H1 (cell line): Measurements from ENCODE around the gene ENTPD6. TPM values are rescaled to one million over a fixed set of nuclear protein-coding genes. Genes with fewer than 3 reads are reported as not detected.

Source experiments
- CTCF ChIA-PET: fragments of 300-600 bp; sonication (Branson Sonifier 250); formaldehyde crosslinking; loops from one replicate; lab custom pipeline; 2021; ENCODE audit not compliant: partially characterized antibody; lab: Charles Lee
- POLR2A ChIA-PET: fragments of 300-600 bp; sonication (Branson Sonifier 250); formaldehyde crosslinking; loops from one replicate; lab custom pipeline; 2021; ENCODE audit warnings: inconsistent platforms; ENCODE audit not compliant: partially characterized antibody; lab: Charles Lee
- DNase-seq, 2 experiments: peaks; one replicate each; pipeline versions ENCODE4 v3.0.0 to v3.0.0-alpha.2; 2010 to 2022; ENCODE audit warnings: low spot score in 2 of 2, low read depth in 1 of 2, mixed read lengths in 1 of 2
- FAIRE-seq: peaks from 2 replicates; lab custom pipeline; 2011; peaks lifted over from hg19 to GRCh38; lab: Jason Lieb, UNC
- H2AFZ ChIP-seq: 2 replicates; pipeline ENCODE4 v1.8.1; 2012; ENCODE audit warnings: low read length, inconsistent platforms
- H2AK5ac ChIP-seq: 2 replicates; pipeline ENCODE4 v1.6.1; 2013; ENCODE audit warnings: low read depth, low read length
- H2BK120ac ChIP-seq: replicated peaks from 2 replicates; pipeline ENCODE3; 2013; ENCODE audit warnings: low read depth, low read length, inconsistent platforms
- H2BK12ac ChIP-seq: 2 replicates; pipeline ENCODE4 v1.6.1; 2013; ENCODE audit warnings: low read depth, low read length
- H2BK15ac ChIP-seq: 2 replicates; pipeline ENCODE4 v1.6.1; 2013; ENCODE audit warnings: low read length
- H2BK20ac ChIP-seq: 2 replicates; pipeline ENCODE4 v1.6.1; 2013; ENCODE audit warnings: low read length
- H2BK5ac ChIP-seq: 2 replicates; pipeline ENCODE4 v1.6.1; 2013; ENCODE audit warnings: low read depth, low read length
- H3K14ac ChIP-seq: 2 replicates; pipeline ENCODE4 v1.6.1; 2013; ENCODE audit warnings: inconsistent platforms; ENCODE audit not compliant: insufficient read length
- H3K18ac ChIP-seq: 2 replicates; pipeline ENCODE4 v1.6.1; 2013; ENCODE audit warnings: low read length; ENCODE audit errors: extremely low read depth
- H3K23ac ChIP-seq: 2 replicates; pipeline ENCODE4 v1.6.1; 2013; ENCODE audit warnings: inconsistent platforms; ENCODE audit not compliant: insufficient read length
- H3K23me2 ChIP-seq: 2 replicates; pipeline ENCODE4 v1.6.1; 2013; ENCODE audit warnings: low read depth, low read length
- H3K27ac ChIP-seq: 2 replicates; pipeline ENCODE4 v1.6.1; 2011; ENCODE audit warnings: low read depth, low read length, inconsistent platforms
- H3K27me3 ChIP-seq, 4 experiments: replicated peaks in 1 of 4; 1 replicate in 1 of 4; 2 replicates in 3 of 4; pipeline versions ENCODE4 v1.6.1 to v1.8.1; 2011 to 2013; ENCODE audit warnings: low read length in 3 of 4, mild to moderate bottlenecking in 3 of 4, inconsistent platforms in 2 of 4, mixed read lengths in 2 of 4, moderate library complexity in 1 of 4; ENCODE audit not compliant: control insufficient read depth in 3 of 4, insufficient read depth in 3 of 4; ENCODE audit errors: extremely low read depth in 1 of 4
- H3K36me3 ChIP-seq, 4 experiments: 2 replicates each; pipeline versions ENCODE4 v1.6.1 to v1.8.1; 2011 to 2013; ENCODE audit warnings: mild to moderate bottlenecking in 4 of 4, low read length in 3 of 4, moderate library complexity in 2 of 4, control low read depth in 1 of 4, inconsistent platforms in 1 of 4; ENCODE audit not compliant: insufficient read depth in 4 of 4, control insufficient read depth in 2 of 4
- H3K4ac ChIP-seq: replicated peaks from 2 replicates; pipeline ENCODE3; 2013; ENCODE audit warnings: low read length, low read depth, mixed read lengths, inconsistent platforms; ENCODE audit not compliant: insufficient read length
- H3K4me1 ChIP-seq, 4 experiments: replicated peaks in 1 of 4; 1 replicate in 1 of 4; 2 replicates in 3 of 4; pipeline versions ENCODE4 v1.6.1 to v1.8.1; 2011 to 2013; ENCODE audit warnings: low read length in 3 of 4, inconsistent platforms in 2 of 4, mixed read lengths in 1 of 4; ENCODE audit not compliant: insufficient read depth in 4 of 4, control insufficient read depth in 3 of 4
- H3K4me2 ChIP-seq, 2 experiments: 2 replicates each; pipeline versions ENCODE4 v1.6.1 to v1.8.1; 2011 to 2013; ENCODE audit warnings: low read depth in 2 of 2, low read length in 2 of 2, control low read depth in 1 of 2, inconsistent platforms in 1 of 2, mild to moderate bottlenecking in 1 of 2; ENCODE audit not compliant: insufficient read depth in 1 of 2
- H3K4me3 ChIP-seq, 4 experiments: fragments of 200-600, 300-600 bp in 1 of 4; sonication (generic), shearing (Covaris generic), sonication (Bioruptor Twin) in 1 of 4; 2 replicates each; pipeline versions ENCODE4 v1.5.1 to v1.8.1; 2011 to 2016; ENCODE audit warnings: low read length in 4 of 4, low read depth in 3 of 4, control low read depth in 2 of 4, inconsistent platforms in 2 of 4, mild to moderate bottlenecking in 2 of 4, mixed read lengths in 1 of 4, moderate library complexity in 1 of 4; ENCODE audit not compliant: insufficient read depth in 2 of 4; ENCODE audit errors: extremely low read depth in 1 of 4
- H3K56ac ChIP-seq: replicated peaks from 2 replicates; pipeline ENCODE3; 2013; ENCODE audit warnings: low read depth, mild to moderate bottlenecking, mixed read lengths, low read length, inconsistent platforms; ENCODE audit not compliant: insufficient read length
- H3K79me1 ChIP-seq: 2 replicates; pipeline ENCODE4 v1.6.1; 2013; ENCODE audit warnings: low read depth, low read length, control low read depth
- H3K79me2 ChIP-seq, 2 experiments: 2 replicates each; pipeline versions ENCODE4 v1.6.1 to v1.8.1; 2012 to 2013; ENCODE audit warnings: low read length in 2 of 2, mild to moderate bottlenecking in 2 of 2, inconsistent platforms in 1 of 2; ENCODE audit not compliant: insufficient read depth in 2 of 2, control insufficient read depth in 1 of 2
- H3K9ac ChIP-seq, 4 experiments: replicated peaks in 1 of 4; 1 replicate in 1 of 4; 2 replicates in 3 of 4; pipeline versions ENCODE4 v1.6.1 to v1.8.1; 2011 to 2013; ENCODE audit warnings: low read depth in 3 of 4, low read length in 3 of 4, control low read depth in 2 of 4, mild to moderate bottlenecking in 2 of 4, moderate library complexity in 2 of 4, inconsistent platforms in 1 of 4; ENCODE audit errors: extremely low read depth in 1 of 4
- H3K9me3 ChIP-seq, 2 experiments: 2 replicates each; pipeline versions ENCODE4 v1.6.1 to v1.8.1; 2012 to 2013; ENCODE audit warnings: mild to moderate bottlenecking in 2 of 2, moderate library complexity in 2 of 2, control low read depth in 1 of 2, inconsistent platforms in 1 of 2, low read depth in 1 of 2, low read length in 1 of 2, mixed read lengths in 1 of 2; ENCODE audit not compliant: insufficient read depth in 2 of 2
- H4K20me1 ChIP-seq, 2 experiments: replicated peaks in 1 of 2; 2 replicates each; pipeline versions ENCODE3 to v1.8.1; 2011 to 2013; ENCODE audit warnings: inconsistent platforms in 2 of 2, low read length in 2 of 2, mild to moderate bottlenecking in 1 of 2; ENCODE audit not compliant: insufficient read depth in 2 of 2, control insufficient read depth in 1 of 2
- H4K5ac ChIP-seq: 2 replicates; pipeline ENCODE4 v1.6.1; 2013; ENCODE audit warnings: low read length, low read depth, mixed read lengths, inconsistent platforms; ENCODE audit not compliant: insufficient read length
- H4K8ac ChIP-seq: 2 replicates; pipeline ENCODE4 v1.8.0; 2013; ENCODE audit warnings: mild to moderate bottlenecking, moderate library complexity, low read length, inconsistent platforms; ENCODE audit not compliant: insufficient read depth; ENCODE audit errors: extremely low read depth
- H4K91ac ChIP-seq: replicated peaks from 2 replicates; pipeline ENCODE3; 2013; ENCODE audit warnings: low read length, mixed read lengths, inconsistent platforms; ENCODE audit not compliant: insufficient read length
- BRCA1 ChIP-seq: IDR thresholded peaks from 2 replicates; pipeline ENCODE4 v1.6.1; 2012; ENCODE audit warnings: low read depth, low read length, improper control_type of control experiment
- POLR2AphosphoS5 ChIP-seq: IDR thresholded peaks from 2 replicates; pipeline ENCODE4 v1.6.1; 2011; ENCODE audit warnings: low read depth, low read length
- YY1 ChIP-seq: IDR thresholded peaks from 2 replicates; pipeline ENCODE4 v1.6.1; 2011; ENCODE audit warnings: low read depth, mild to moderate bottlenecking, low read length
- WGBS, 2 experiments: shearing (Covaris generic) in 1 of 2; methylation state at CpG; one replicate each; pipeline versions ENCODE4 v1.1.6 to v1.1.7; 2013 to 2015; ENCODE audit warnings: low lambda C conversion rate in 2 of 2, mixed read lengths in 2 of 2, inconsistent platforms in 1 of 2, low coverage in 1 of 2, missing lambda C conversion rate in 1 of 2; ENCODE audit not compliant: insufficient replicate concordance in 2 of 2, insufficient coverage in 1 of 2, insufficient read length in 1 of 2; ENCODE audit errors: extremely low coverage in 1 of 2, missing lambda C conversion rate in 1 of 2; 5-methylcytosine and 5-hydroxymethylcytosine counted together
- polyA plus RNA-seq, 7 experiments: library from polyadenylated mRNA; depleted of rRNA in 3 of 7; stranded (reverse) in 5 of 7; unstranded in 2 of 7; fragments of >200 nt in 5 of 7; fragments of 200-250 nt in 2 of 7; gene quantifications; 1 replicate in 5 of 7; 2 replicates in 1 of 7; 4 replicates in 1 of 7; pipeline versions ENCODE4 v1.2.1 to v1.2.3, GENCODE V29; 2011 to 2013; ENCODE audit warnings: missing spikeins in 2 of 7, mixed read lengths in 2 of 7
- total RNA-seq: library from RNA; stranded (reverse); fragmentation: NEBNext Ultra II Directional; extraction: Animal tissue kit (Norgen Biotek cat#: 25700); gene quantifications from 2 replicates; pipeline ENCODE4 v1.2.1, GENCODE V29; 2021

Gene ENTPD6
- total and polyA plus RNA-seq, 2 of the 8 experiments (the other 6 are each of a cell fraction or from before 2014, with no cell fraction given): 47.8 to 57.3 TPM

- CTCF ChIA-PET: interaction anchor here (0.9 to 1.6 kb wide), 2 partner anchors 16 to 27 kb away, joined by 4 to 5 read pairs; no protein-coding TSS in a partner anchor
- WGBS, 2 experiments: 90% methylated on average over 20 of the region's 20 CpGs; no CpG with 5 or more reads in 1 of the 2 experiments
- Histone ChIP-seq H3K4me1 (no peaks in the 10 kb centered on the region; a peak in 2 of 7 replicates), H2BK120ac (no peak overlapping the region), H3K36me3 (peaks cover 7 to 31% (median 16%) of the 10 kb centered on the region in 4 experiments; a peak in 7 of 8 replicates), H3K23ac (no peak overlapping the region), H3K4ac (no peak overlapping the region), H3K14ac (no peak overlapping the region), H3K27me3 (no peaks in the 10 kb centered on the region), H3K23me2 (no peaks in the 10 kb centered on the region), H4K8ac (no peak overlapping the region), H3K79me2 (no peaks in the 10 kb centered on the region), H3K79me1 (no peaks in the 10 kb centered on the region; the same call in 1 of the 2 replicates), H3K9me3 (no peaks in the 10 kb centered on the region), H4K91ac (no peak overlapping the region), H3K18ac (no peak overlapping the region), H3K27ac (no peak overlapping the region), H2BK5ac (no peak overlapping the region), H4K20me1 (peaks cover 4 to 5% of the 10 kb centered on the region in 2 experiments), H3K4me2 (no peak overlapping the region), H2BK20ac (no peak overlapping the region), H3K9ac (no peak overlapping the region), H2BK12ac (no peak overlapping the region), H2AK5ac (no peak overlapping the region), H4K5ac (no peak overlapping the region), H3K4me3 (no peak overlapping the region), H3K56ac (no peak overlapping the region), H2BK15ac (no peak overlapping the region), H2AFZ (no peak overlapping the region)
- FAIRE-seq: no peak
- TF ChIP-seq BRCA1: no peak
- TF ChIP-seq YY1: no peak
- no peak for TF ChIP-seq POLR2AphosphoS5
- peak in 1 of 2 experiments; percentile 27 for DNase-seq
- POLR2A ChIA-PET: no interaction called here
Measured at GRCh38 chr20:25273541-25274358, 78.2 kb downstream of the ENTPD6 start.
